Measurements from ENCODE around the gene LRRFIP1. TPM values are rescaled to one million over a fixed set of nuclear protein-coding genes. Genes with fewer than 3 reads are reported as not detected.
A peak's percentile ranks its signal among the peaks of the same experiment; 100 is the strongest.
"Not testable (repeated sequence)": the region's sequence is repeated elsewhere in the genome, so short reads cannot be mapped to it uniquely, and the experiment has no call there.

Gene LRRFIP1
- total and polyA plus RNA-seq, 8 donors, result 104 to 160 (median 122) TPM

- intact Hi-C loops (cut with DNase I), result no loop called here
- Histone ChIP-seq H3K4me1 (peaks cover 7 to 24% of the 10 kb centered on the region in 2 donors), H3K27ac (no peak overlapping the region)
Observed at GRCh38 chr2:237602409-237602808, 25.0 kb upstream of the LRRFIP1 start.

GRCh38 chr2:237603049-237603717, 24.2 kb upstream of the LRRFIP1 start:
- Histone ChIP-seq H3K36me3 (no peaks in the 10 kb centered on the region), H3K4me3 (no peak overlapping the region), H3K4me1 (peaks cover 7 to 24% of the 10 kb centered on the region in 2 donors), H3K27me3 (no peaks in the 10 kb centered on the region), H3K9me3 (no peaks in the 10 kb centered on the region), H3K27ac (peak overlapping the region; percentile 69 to 83)
- TF ChIP-seq CTCF (IDR thresholded peaks at IDR 0.05), result no peak
- intact Hi-C loops (cut with DNase I), result no loop called here
- no peak for ATAC-seq
- DNase-seq, result no peak

More at GRCh38 chr2:237602409-237602808, 25.0 kb upstream of the LRRFIP1 start:
- TF ChIP-seq CTCF (IDR thresholded peaks at IDR 0.05), result no peak
- ATAC-seq (no peak), DNase-seq (no peak)
- no peaks in the 10 kb centered on the region for H3K9me3 ChIP-seq
- no peak overlapping the region for H3K4me3 ChIP-seq
- no peaks in the 10 kb centered on the region for H3K36me3 ChIP-seq
- no peaks in the 10 kb centered on the region for H3K27me3 ChIP-seq

GRCh38 chr2:237603718-237604362, 23.5 kb upstream of the LRRFIP1 start:
- peak; percentile 63 for ATAC-seq
- no peaks in the 10 kb centered on the region for H3K9me3 ChIP-seq
- H3K36me3 ChIP-seq, result no peaks in the 10 kb centered on the region
- peak overlapping the region; percentile 69 to 83 for H3K27ac ChIP-seq
- TF ChIP-seq CTCF (IDR thresholded peaks at IDR 0.05), result no peak
- H3K4me1 ChIP-seq, result peaks cover 7 to 24% of the 10 kb centered on the region in 2 donors
- no peak overlapping the region for H3K4me3 ChIP-seq
- intact Hi-C loops (cut with DNase I), result no loop called here
- no peaks in the 10 kb centered on the region for H3K27me3 ChIP-seq
- peak in 1 of 4 donors; percentile 56 for DNase-seq

- no peaks in the 10 kb centered on the region for H3K36me3 ChIP-seq
- intact Hi-C loops (cut with DNase I), result no loop called here
- H3K27me3 ChIP-seq, result no peaks in the 10 kb centered on the region
- no peak for ATAC-seq
- H3K4me1 ChIP-seq, result peaks cover 7 to 24% of the 10 kb centered on the region in 2 donors
- H3K4me3 ChIP-seq, result no peak overlapping the region
- H3K27ac ChIP-seq, result peak overlapping the region; percentile 69 to 83
- DNase-seq, result no peak
- TF ChIP-seq CTCF (IDR thresholded peaks at IDR 0.05), result no peak
- H3K9me3 ChIP-seq, result no peaks in the 10 kb centered on the region
Observed at GRCh38 chr2:237604391-237604790, 23.0 kb upstream of the LRRFIP1 start.

- ATAC-seq (peak; percentile 30), DNase-seq (no peak)
- Histone ChIP-seq H3K4me3 (no peak overlapping the region), H3K4me1 (peaks cover 4 to 24% of the 10 kb centered on the region in 2 donors), H3K27me3 (no peaks in the 10 kb centered on the region), H3K27ac (no peak overlapping the region), H3K9me3 (no peaks in the 10 kb centered on the region), H3K36me3 (no peaks in the 10 kb centered on the region)
- intact Hi-C loops (cut with DNase I), result no loop called here
- TF ChIP-seq CTCF (IDR thresholded peaks at IDR 0.05), result peak in 1 of 2 donors; percentile 13
Observed at GRCh38 chr2:237604960-237605359, 22.4 kb upstream of the LRRFIP1 start.

GRCh38 chr2:237606522-237606921, 20.9 kb upstream of the LRRFIP1 start:
- H3K36me3 ChIP-seq; DNase-seq; ATAC-seq; H3K9me3 ChIP-seq; H3K27ac ChIP-seq; H3K27me3 ChIP-seq; intact Hi-C loops (cut with DNase I); H3K4me3 ChIP-seq: not testable (repeated sequence)
- H3K4me1 ChIP-seq, result peaks cover 0 to 21% of the 10 kb centered on the region in 2 donors
